HepG2 (cell line): Measurements from ENCODE around the gene SHROOM1. TPM values are rescaled to one million over a fixed set of nuclear protein-coding genes. Genes with fewer than 3 reads are reported as not detected.

Experiments used
- ATAC-seq: fragments of 200-7000 bp; cut with Tn5 transposase; 3 replicates; pipeline ENCODE4 v1.9.1; 2020; ENCODE audit warnings: mild to moderate bottlenecking, moderate library complexity
- BruUV-seq: library from RNA; stranded (reverse); fragments of 400-500 nt; replicated peaks from 2 replicates; lab custom pipeline; 2021; lab: Mats Ljungman, UMichigan
- CTCF ChIA-PET: fragments of 300-600 bp; formaldehyde crosslinking; extraction: SDS; loops from one replicate; lab custom pipeline; 2021; ENCODE audit warnings: low total read pairs, inconsistent platforms, low intra/inter-chr PET ratio; lab: Yijun Ruan, JAX
- POLR2A ChIA-PET: fragments of 350-600 bp; sonication (Branson Sonifier 250); formaldehyde crosslinking; loops from one replicate; lab custom pipeline; 2020; ENCODE audit warnings: antibody characterized with exemption, inconsistent platforms; lab: Yijun Ruan, JAX
- DNase-seq: peaks from one replicate; pipeline ENCODE4 v3.0.0-alpha.2; 2015; ENCODE audit warnings: low spot score
- FAIRE-seq: peaks from 3 replicates; lab custom pipeline; 2011; peaks lifted over from hg19 to GRCh38; lab: Jason Lieb, UNC
- H2AFZ ChIP-seq: one replicate; pipeline ENCODE4 v1.6.1; 2011; ENCODE audit warnings: low read length, inconsistent platforms
- H3K27ac ChIP-seq: fragments of 300-600 bp; 3 replicates; pipeline ENCODE4 v1.8.0; 2011; ENCODE audit warnings: mixed run types, mild to moderate bottlenecking, mixed read lengths, low read length, inconsistent platforms; ENCODE audit not compliant: insufficient read depth; ENCODE audit errors: extremely low read length
- H3K27me3 ChIP-seq, 2 experiments: fragments of 200-600 bp in 1 of 2; 2 replicates in 1 of 2; 3 replicates in 1 of 2; pipeline versions ENCODE4 v1.6.0 to v1.8.0; 2011; ENCODE audit warnings: low read length in 2 of 2, mild to moderate bottlenecking in 2 of 2, moderate library complexity in 2 of 2, inconsistent platforms in 1 of 2; ENCODE audit not compliant: insufficient read depth in 2 of 2, control insufficient read depth in 1 of 2
- H3K36me3 ChIP-seq, 2 experiments: fragments of 200-600 bp in 1 of 2; replicated peaks in 1 of 2; 2 replicates in 1 of 2; 3 replicates in 1 of 2; pipeline versions ENCODE4 v1.5.1 to v1.8.0; 2011; ENCODE audit warnings: low read length in 2 of 2, inconsistent platforms in 1 of 2; ENCODE audit not compliant: insufficient read depth in 2 of 2, control insufficient read depth in 1 of 2
- H3K4me1 ChIP-seq: 2 replicates; pipeline ENCODE4 v1.5.1; 2012; ENCODE audit warnings: low read length, inconsistent platforms; ENCODE audit not compliant: insufficient read depth
- H3K4me2 ChIP-seq: 2 replicates; pipeline ENCODE4 v1.6.0; 2011; ENCODE audit warnings: low read depth, low read length, inconsistent platforms
- H3K4me3 ChIP-seq, 3 experiments: fragments of 200-600 bp in 1 of 3; sonication (generic), shearing (Covaris generic) in 1 of 3; replicated peaks in 1 of 3; 2 replicates each; pipeline ENCODE4 v1.5.1; 2011 to 2016; ENCODE audit warnings: low read length in 3 of 3, inconsistent platforms in 2 of 3, low read depth in 2 of 3, mild to moderate bottlenecking in 2 of 3, control low read depth in 1 of 3, mixed read lengths in 1 of 3; ENCODE audit not compliant: insufficient read depth in 1 of 3
- H3K79me2 ChIP-seq: one replicate; pipeline ENCODE4 v1.6.1; 2011; ENCODE audit warnings: low read length, inconsistent platforms; ENCODE audit not compliant: insufficient read depth
- H3K9ac ChIP-seq: 2 replicates; pipeline ENCODE4 v1.6.0; 2011; ENCODE audit warnings: mild to moderate bottlenecking, low read depth, low read length, inconsistent platforms; ENCODE audit not compliant: insufficient read depth
- H3K9me3 ChIP-seq: 2 replicates; pipeline ENCODE4 v1.5.1; 2012; ENCODE audit warnings: mild to moderate bottlenecking, low read length
- H4K20me1 ChIP-seq: 2 replicates; pipeline ENCODE4 v1.6.0; 2011; ENCODE audit warnings: inconsistent platforms, mild to moderate bottlenecking, low read length, moderate library complexity; ENCODE audit not compliant: insufficient read depth
- ARNT2 ChIP-seq: sonication (generic); formaldehyde crosslinking; IDR thresholded peaks from 2 replicates; pipeline ENCODE4 v1.8.0; 2022; ENCODE audit warnings: mild to moderate bottlenecking, low read depth, missing genetic modification reagents, moderate library complexity
- DR1 ChIP-seq: sonication (generic); formaldehyde crosslinking; IDR thresholded peaks from 2 replicates; pipeline ENCODE4 v1.8.0; 2021; ENCODE audit warnings: mild to moderate bottlenecking, missing genetic modification reagents, inconsistent platforms
- FOSL2 ChIP-seq: sonication (generic); formaldehyde crosslinking; IDR thresholded peaks from 2 replicates; pipeline ENCODE4 v1.4.0; 2020; ENCODE audit warnings: missing genetic modification reagents
- HNRNPL ChIP-seq: fragments of 200-400 bp; formaldehyde crosslinking; IDR thresholded peaks from 2 replicates; pipeline ENCODE4 v1.6.1; 2017; ENCODE audit warnings: mild to moderate bottlenecking, low read depth, low read length
- KAT7 ChIP-seq: IDR thresholded peaks from 2 replicates; pipeline ENCODE4 v1.6.1; 2018; ENCODE audit warnings: borderline replicate concordance, missing compliant biosample characterization
- MAFF ChIP-seq: IDR thresholded peaks from 2 replicates; pipeline ENCODE4 v1.6.1; 2011; ENCODE audit warnings: low read depth, low read length, improper control_type of control experiment
- MAFK ChIP-seq, 2 experiments: IDR thresholded peaks in 1 of 2; conservative IDR thresholded peaks in 1 of 2; 2 replicates each; pipeline ENCODE4 v1.6.1; 2011; ENCODE audit warnings: improper control_type of control experiment in 2 of 2, low read length in 2 of 2
- NFATC3 ChIP-seq: sonication (generic); formaldehyde crosslinking; IDR thresholded peaks from 2 replicates; pipeline ENCODE4 v1.5.1; 2020; ENCODE audit warnings: mild to moderate bottlenecking, missing genetic modification reagents
- SRSF9 ChIP-seq: fragments of 200-400 bp; formaldehyde crosslinking; IDR thresholded peaks from 2 replicates; pipeline ENCODE4 v1.6.1; 2018; ENCODE audit warnings: borderline replicate concordance, mild to moderate bottlenecking, low read depth, low read length; ENCODE audit not compliant: insufficient read depth, poor library complexity, severe bottlenecking
- TCF7L2 ChIP-seq: IDR thresholded peaks from 2 replicates; pipeline ENCODE4 v1.6.1; 2011; ENCODE audit warnings: mild to moderate bottlenecking, low read depth, low read length, moderate library complexity
- ZNF282 ChIP-seq: fragments of 450-650 bp; IDR thresholded peaks from 2 replicates; pipeline ENCODE4 v1.6.1; 2018; ENCODE audit not compliant: partially characterized antibody
- ZNF331 ChIP-seq: sonication (generic); formaldehyde crosslinking; IDR thresholded peaks from 2 replicates; pipeline ENCODE4 v1.4.0; 2020; ENCODE audit warnings: missing genetic modification reagents
- ZNF431 ChIP-seq: sonication (generic); formaldehyde crosslinking; IDR thresholded peaks from 2 replicates; pipeline ENCODE4 v1.9.0; 2022; ENCODE audit warnings: missing genetic modification reagents, low read depth, mild to moderate bottlenecking, borderline replicate concordance
- ZNF816 ChIP-seq: sonication (generic); formaldehyde crosslinking; IDR thresholded peaks from 2 replicates; pipeline ENCODE4 v1.8.0; 2022; ENCODE audit warnings: missing genetic modification reagents, mild to moderate bottlenecking, borderline replicate concordance
- WGBS: methylation state at CpG from one replicate; pipeline ENCODE4 v1.1.6; 2017; ENCODE audit warnings: low lambda C conversion rate; 5-methylcytosine and 5-hydroxymethylcytosine counted together
- in situ Hi-C: cut with HindIII; loops from 2 replicates; pipeline ENCODE4 v1.10.0; 2017; ENCODE audit warnings: low pct_unique_long_range_greater_than_20kb; ENCODE audit not compliant: extremely low pct_ligation_motif_present
- intact Hi-C: fragments of 100-400 bp; cut with micrococcal nuclease; formaldehyde crosslinking; loops from one replicate; pipeline ENCODE4 v1.10.0; 2022; ENCODE audit not compliant: unreplicated experiment
- polyA plus RNA-seq, 8 experiments: library from polyadenylated mRNA; depleted of rRNA in 3 of 8; stranded (reverse) in 7 of 8; unstranded in 1 of 8; fragments of >200 nt; fragmentation: Illumina TruSeq in 4 of 8; extraction: Trizol in 4 of 8; gene quantifications; 2 replicates each; pipeline versions ENCODE4 v1.2.1 to v1.2.3, GENCODE V29; 2011 to 2016; ENCODE audit warnings: low read depth in 4 of 8, missing spikeins in 1 of 8, mixed read lengths in 1 of 8; ENCODE audit not compliant: insufficient read depth in 1 of 8
- total RNA-seq, 5 experiments: library from RNA; depleted of rRNA; stranded (reverse); fragments of >200 nt; fragmentation: Illumina TruSeq; extraction: Trizol; gene quantifications; 2 replicates each; pipeline ENCODE4 v1.2.3, GENCODE V29; 2016; ENCODE audit warnings: low read depth in 1 of 5
- TF ChIP-seq, protein P1 (sequence below): sonication (generic); formaldehyde crosslinking; IDR thresholded peaks from 2 replicates; pipeline ENCODE4 v1.4.0; 2020; ENCODE audit warnings: missing genetic modification reagents, borderline replicate concordance
- TF ChIP-seq, protein P2 (sequence below): sonication (generic); formaldehyde crosslinking; IDR thresholded peaks from 2 replicates; pipeline ENCODE4 v1.4.0; 2020; ENCODE audit warnings: mild to moderate bottlenecking, missing genetic modification reagents
- TF ChIP-seq, protein P3 (sequence below): sonication (generic); formaldehyde crosslinking; IDR thresholded peaks from 2 replicates; pipeline ENCODE4 v1.4.0; 2020; ENCODE audit warnings: missing genetic modification reagents

The SHROOM1 gene
- total and polyA plus RNA-seq, 2 of the 13 experiments (the other 11 are each of a cell fraction or from before 2014, with no cell fraction given), result 18.2 to 25.7 TPM

DNA sequence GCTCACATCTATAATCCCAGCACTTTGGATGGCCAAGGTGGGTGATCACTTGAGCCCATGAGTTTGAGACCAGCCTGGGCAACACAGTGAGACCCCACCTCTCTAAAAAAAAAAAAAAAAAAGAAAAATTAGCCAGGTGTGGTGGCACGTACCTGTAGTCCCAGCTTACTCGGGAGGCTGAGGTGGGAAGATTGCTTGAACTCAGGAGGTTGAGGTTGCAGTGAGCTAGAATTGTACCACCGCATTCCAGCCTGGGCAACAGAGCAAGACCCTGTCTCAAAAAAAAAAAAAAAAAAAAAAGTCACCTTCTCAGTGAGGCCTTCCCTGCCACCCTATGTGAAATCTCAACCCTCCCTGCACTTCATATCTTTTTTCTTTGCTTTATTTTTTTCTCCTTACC is 39.4 kb downstream of the SHROOM1 start (continued):
- TF ChIP-seq, protein P1, sequence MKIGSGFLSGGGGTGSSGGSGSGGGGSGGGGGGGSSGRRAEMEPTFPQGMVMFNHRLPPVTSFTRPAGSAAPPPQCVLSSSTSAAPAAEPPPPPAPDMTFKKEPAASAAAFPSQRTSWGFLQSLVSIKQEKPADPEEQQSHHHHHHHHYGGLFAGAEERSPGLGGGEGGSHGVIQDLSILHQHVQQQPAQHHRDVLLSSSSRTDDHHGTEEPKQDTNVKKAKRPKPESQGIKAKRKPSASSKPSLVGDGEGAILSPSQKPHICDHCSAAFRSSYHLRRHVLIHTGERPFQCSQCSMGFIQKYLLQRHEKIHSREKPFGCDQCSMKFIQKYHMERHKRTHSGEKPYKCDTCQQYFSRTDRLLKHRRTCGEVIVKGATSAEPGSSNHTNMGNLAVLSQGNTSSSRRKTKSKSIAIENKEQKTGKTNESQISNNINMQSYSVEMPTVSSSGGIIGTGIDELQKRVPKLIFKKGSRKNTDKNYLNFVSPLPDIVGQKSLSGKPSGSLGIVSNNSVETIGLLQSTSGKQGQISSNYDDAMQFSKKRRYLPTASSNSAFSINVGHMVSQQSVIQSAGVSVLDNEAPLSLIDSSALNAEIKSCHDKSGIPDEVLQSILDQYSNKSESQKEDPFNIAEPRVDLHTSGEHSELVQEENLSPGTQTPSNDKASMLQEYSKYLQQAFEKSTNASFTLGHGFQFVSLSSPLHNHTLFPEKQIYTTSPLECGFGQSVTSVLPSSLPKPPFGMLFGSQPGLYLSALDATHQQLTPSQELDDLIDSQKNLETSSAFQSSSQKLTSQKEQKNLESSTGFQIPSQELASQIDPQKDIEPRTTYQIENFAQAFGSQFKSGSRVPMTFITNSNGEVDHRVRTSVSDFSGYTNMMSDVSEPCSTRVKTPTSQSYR (CRISPR knock-in tag), result no peak
- TF ChIP-seq FOSL2 (no peak), ARNT2 (CRISPR knock-in tag) (no peak), MAFF (no peak), ZNF282 (no peak), SRSF9 (no peak), TCF7L2 (no peak), ZNF331 (CRISPR knock-in tag) (no peak), KAT7 (CRISPR knock-in tag) (no peak)
- TF ChIP-seq, protein P2, sequence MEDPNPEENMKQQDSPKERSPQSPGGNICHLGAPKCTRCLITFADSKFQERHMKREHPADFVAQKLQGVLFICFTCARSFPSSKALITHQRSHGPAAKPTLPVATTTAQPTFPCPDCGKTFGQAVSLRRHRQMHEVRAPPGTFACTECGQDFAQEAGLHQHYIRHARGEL (CRISPR knock-in tag), result no peak

DNA sequence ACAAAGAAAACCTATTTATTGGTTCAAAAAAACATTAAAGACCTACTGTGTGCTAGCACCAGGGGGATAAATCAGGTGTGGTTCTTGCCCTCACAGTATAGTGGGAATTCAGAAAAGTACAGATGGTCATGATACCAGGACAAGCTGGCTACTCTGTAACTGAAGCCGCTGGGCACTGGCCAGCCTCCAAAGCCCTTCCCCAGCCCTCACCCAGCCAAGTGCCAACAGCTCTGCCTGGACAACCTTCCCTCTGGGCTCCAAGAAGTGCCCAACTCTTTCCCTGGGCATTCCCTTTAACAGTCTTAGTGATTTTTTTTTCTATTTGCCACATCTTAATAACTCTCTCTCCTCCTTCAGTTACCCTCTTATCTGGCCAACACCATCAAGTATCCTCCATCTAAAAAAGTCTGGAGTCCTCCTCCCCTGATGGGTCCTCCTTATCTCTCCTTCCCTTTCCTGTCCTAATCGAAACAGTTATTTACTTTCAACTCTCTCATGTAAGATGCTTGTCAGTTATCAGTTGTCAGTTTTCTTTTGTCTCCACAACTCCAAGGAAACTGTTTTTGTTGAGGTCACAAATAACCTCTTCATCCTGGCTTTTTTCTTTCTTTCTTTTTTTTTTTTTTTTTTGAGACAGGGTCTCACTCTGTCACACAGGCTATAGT is 40.1 kb downstream of the SHROOM1 start:
- FAIRE-seq (no peak), DNase-seq (no peak), ATAC-seq (no peak)
- no TSS peak for BruUV-seq
- Histone ChIP-seq H4K20me1 (no peaks in the 10 kb centered on the region), H3K4me1 (peaks cover 21% of the 10 kb centered on the region; the same call in 1 of the 2 replicates), H3K27me3 (no peaks in the 10 kb centered on the region), H3K79me2 (peaks cover 3% of the 10 kb centered on the region), H3K9ac (no peak overlapping the region), H3K27ac (no peak overlapping the region), H3K4me2 (no peak overlapping the region), H3K9me3 (no peaks in the 10 kb centered on the region), H3K36me3 (peaks cover 0 to 1% of the 10 kb centered on the region in 2 experiments; a peak in 2 of 5 replicates), H3K4me3 (no peak overlapping the region), H2AFZ (no peak overlapping the region)
- CTCF ChIA-PET, result no interaction called here
- in situ Hi-C loops, result no loop called here
- POLR2A ChIA-PET, result interaction anchor here (1.1 kb wide), 1 partner anchor 10 kb away, joined by 4 read pairs; no protein-coding TSS in a partner anchor
- intact Hi-C loops, result no loop called here
- WGBS, result 85% methylated on average over 2 of the region's 2 CpGs
- TF ChIP-seq ZNF431 (CRISPR knock-in tag) (no peak), HNRNPL (no peak), ZNF816 (CRISPR knock-in tag) (no peak), MAFK (conservative IDR thresholded peaks at IDR 0.05 in 1 of 2, IDR thresholded peaks at IDR 0.05 in 1 of 2; ENCODE audit: low read length in 2 of 2) (no peak), NFATC3 (CRISPR knock-in tag) (no peak), DR1 (no peak)
- TF ChIP-seq, protein P3, sequence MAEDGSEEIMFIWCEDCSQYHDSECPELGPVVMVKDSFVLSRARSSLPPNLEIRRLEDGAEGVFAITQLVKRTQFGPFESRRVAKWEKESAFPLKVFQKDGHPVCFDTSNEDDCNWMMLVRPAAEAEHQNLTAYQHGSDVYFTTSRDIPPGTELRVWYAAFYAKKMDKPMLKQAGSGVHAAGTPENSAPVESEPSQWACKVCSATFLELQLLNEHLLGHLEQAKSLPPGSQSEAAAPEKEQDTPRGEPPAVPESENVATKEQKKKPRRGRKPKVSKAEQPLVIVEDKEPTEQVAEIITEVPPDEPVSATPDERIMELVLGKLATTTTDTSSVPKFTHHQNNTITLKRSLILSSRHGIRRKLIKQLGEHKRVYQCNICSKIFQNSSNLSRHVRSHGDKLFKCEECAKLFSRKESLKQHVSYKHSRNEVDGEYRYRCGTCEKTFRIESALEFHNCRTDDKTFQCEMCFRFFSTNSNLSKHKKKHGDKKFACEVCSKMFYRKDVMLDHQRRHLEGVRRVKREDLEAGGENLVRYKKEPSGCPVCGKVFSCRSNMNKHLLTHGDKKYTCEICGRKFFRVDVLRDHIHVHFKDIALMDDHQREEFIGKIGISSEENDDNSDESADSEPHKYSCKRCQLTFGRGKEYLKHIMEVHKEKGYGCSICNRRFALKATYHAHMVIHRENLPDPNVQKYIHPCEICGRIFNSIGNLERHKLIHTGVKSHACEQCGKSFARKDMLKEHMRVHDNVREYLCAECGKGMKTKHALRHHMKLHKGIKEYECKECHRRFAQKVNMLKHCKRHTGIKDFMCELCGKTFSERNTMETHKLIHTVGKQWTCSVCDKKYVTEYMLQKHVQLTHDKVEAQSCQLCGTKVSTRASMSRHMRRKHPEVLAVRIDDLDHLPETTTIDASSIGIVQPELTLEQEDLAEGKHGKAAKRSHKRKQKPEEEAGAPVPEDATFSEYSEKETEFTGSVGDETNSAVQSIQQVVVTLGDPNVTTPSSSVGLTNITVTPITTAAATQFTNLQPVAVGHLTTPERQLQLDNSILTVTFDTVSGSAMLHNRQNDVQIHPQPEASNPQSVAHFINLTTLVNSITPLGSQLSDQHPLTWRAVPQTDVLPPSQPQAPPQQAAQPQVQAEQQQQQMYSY (CRISPR knock-in tag), result no peak
